HL-60/S4 treated with phorbol 12-myristate 13-acetate at 8.2 ng/mL for 4 days and 3 days (cell line): ENCODE results near the gene UBAP1L.

Experiments used
- in situ Hi-C: fragments of 300-500 bp; cut with MboI; formaldehyde crosslinking; loops from 2 replicates; pipeline ENCODE4 v1.15.0; 2022; ENCODE audit warnings: low sequenced_read_pairs

UBAP1L gene

DNA sequence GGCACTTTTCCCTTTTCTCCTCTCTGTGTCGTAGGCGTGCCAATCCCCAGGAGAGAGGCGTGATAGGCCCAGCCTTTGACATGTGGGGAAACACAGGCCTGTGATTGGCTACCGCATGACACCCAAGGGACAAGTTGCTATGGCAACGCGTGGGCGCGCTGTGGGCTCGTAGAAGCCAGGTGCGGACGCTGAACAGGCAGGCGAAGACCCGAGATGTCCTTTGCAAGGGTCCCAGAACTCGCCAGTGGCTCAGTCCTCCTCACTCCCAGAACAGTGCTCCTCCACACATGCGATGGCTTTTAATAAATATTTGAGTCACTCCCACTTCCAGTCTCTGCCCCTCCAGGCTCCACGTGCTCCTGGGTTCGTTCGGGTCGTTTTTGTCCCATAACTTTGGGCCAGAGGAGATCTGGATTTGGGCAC lies 65.6 kb downstream of the UBAP1L start:
- in situ Hi-C loops: loop anchor here (25.0 kb wide), 1 partner anchor 238 kb away; the partner anchor contains the start of genes PARP16 and RNU5A-1

DNA sequence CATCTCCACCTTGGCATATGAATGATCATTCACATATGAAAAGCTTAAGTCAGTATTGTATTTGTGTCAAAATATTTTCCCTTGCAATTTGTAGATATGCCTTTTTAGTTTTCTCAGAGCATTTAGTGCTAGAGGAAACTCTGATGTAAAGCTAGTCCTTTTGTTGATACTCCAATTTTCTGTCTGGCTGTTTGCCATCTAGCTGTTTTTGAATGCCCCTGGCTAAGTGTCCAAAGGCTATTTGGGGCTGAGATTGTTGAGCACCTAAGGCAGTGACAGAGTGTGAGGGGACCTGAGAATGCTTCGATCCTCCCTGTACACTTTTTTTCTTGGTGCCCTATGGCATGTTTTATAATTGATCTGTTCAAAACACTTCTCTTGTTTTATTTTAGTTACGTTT lies 66.8 kb downstream of the UBAP1L start:
- in situ Hi-C loops: loop anchor here (25.0 kb wide), 1 partner anchor 239 kb away; the partner anchor contains the start of genes PARP16 and RNU5A-1

DNA sequence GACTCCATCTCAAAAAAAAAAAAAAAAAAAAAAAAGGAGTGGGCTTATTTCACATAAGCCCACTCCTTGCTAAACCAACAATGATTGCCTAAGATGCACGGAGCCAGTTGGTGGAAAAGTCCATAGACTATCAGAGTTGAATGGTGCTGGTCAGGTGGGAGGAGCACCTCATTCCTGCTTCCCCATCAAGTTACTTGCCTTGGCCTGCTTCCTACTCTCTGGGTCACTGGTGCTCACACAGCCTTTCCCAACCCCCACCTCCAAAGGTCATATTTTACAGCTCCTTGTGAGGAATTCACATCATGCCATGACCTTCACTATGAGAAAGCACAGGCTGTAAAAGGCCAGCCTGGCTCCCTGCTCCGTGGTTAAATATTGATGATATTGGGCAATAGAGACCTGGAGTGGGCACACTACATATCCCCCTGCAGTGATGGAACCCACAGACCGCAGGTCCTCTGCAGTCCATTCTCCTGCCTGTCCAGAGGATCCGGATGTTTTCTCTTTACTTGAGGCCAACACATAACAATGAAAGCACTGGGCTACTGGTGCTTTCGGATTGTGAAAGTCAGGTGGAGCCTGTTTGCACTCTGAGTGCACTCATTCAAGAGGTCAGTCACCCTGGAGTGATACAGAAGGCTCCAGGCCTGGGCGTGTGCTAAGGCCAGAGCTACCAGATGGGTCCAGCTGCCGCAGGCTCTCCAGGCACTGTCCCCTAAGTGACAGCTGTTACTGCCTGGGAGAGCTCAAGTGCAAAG lies 70.1 kb downstream of the UBAP1L start, which contains the start of gene SLC51B:
Gene SLC51B, plus strand, starts transcription at position 664 of the 758 bp plus-strand sequence. CDS start 4,618 bp downstream, outside the sequence.
- in situ Hi-C loops: loop anchor here (25.0 kb wide), 1 partner anchor 242 kb away; the partner anchor contains the start of genes PARP16 and RNU5A-1

DNA sequence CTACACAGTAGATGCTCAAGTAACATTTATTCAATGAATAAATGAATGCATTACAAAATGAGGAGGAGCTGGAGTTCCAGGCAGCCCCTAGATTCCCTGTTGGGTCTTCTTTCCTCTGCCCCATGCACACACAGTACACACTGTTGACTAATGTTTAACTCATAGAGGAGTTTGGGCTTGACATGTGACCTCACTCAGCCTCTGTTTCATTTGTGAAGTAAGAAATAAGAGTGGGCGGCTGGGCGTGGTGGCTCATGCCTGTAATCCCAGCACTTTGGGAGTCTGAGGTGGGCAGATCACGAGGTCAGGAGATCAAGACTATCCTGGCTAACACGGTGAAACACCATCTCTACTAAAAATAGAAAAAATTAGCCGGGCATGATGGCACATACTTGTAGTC lies 70.8 kb downstream of the UBAP1L start:
- in situ Hi-C loops: loop anchor here (25.0 kb wide), 1 partner anchor 243 kb away; the partner anchor contains the start of genes PARP16 and RNU5A-1

DNA sequence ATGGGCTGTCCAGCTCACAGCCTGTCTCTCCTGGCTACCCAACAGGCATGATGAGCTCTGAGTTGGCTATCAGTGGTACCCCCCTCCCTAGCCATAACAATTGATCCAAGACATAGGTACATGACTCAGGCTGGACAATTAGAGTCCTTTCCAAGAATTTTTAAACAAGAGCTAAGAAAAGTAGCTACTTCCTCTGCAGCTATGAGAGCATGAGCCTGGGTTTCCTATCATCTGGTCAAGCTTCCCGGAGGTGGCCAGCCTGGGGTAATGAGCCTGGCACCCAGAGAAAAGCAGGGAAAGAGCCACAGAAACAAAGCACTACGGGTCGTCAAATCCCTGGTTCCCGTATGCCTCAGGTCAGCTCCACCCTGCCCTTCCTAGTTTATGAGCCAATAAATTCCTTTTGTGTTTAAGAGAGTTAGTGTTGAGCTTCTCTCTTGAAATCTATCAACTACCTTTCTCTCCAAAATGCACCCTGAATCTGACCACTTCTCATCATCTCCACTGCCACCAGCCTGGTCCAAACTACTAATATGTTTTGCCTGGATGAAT lies 72.1 kb downstream of the UBAP1L start:
- in situ Hi-C loops: loop anchor here (25.0 kb wide), 1 partner anchor 244 kb away; the partner anchor contains the start of genes PARP16 and RNU5A-1
